Left lung (tissue), 10 donors: ENCODE data around the gene KRT71. TPM values are rescaled to one million over a fixed set of nuclear protein-coding genes. Genes with fewer than 3 reads are reported as not detected.

Experiments
- ATAC-seq: fragments of 200-7000 bp; cut with Tn5 transposase; one replicate; pipeline ENCODE4 v1.9.1; 2020; ENCODE audit warnings: moderate library complexity
- DNase-seq, 4 donors: peaks; one replicate each; pipeline ENCODE4 v3.0.0-alpha.2; 2013 to 2020
- H3K27ac ChIP-seq, 2 donors: fragments of 200-600 bp; sonication (generic) in 1 of 2; one replicate each; pipeline versions ENCODE4 v1.5.0 to v1.8.0; 2020 to 2021
- H3K27me3 ChIP-seq, 2 donors: fragments of 200-600 bp; sonication (generic) in 1 of 2; one replicate each; pipeline versions ENCODE4 v1.5.0 to v1.8.0; 2020 to 2021
- H3K36me3 ChIP-seq, 2 donors: fragments of 200-600 bp; sonication (generic) in 1 of 2; one replicate each; pipeline versions ENCODE4 v1.5.0 to v1.8.0; 2020 to 2021
- H3K4me1 ChIP-seq, 2 donors: fragments of 200-600 bp; one replicate each; pipeline ENCODE4 v1.8.0; 2021
- H3K4me3 ChIP-seq, 2 donors: fragments of 200-600 bp; sonication (generic) in 1 of 2; one replicate each; pipeline versions ENCODE4 v1.5.0 to v1.8.0; 2020 to 2021; ENCODE audit warnings: mild to moderate bottlenecking in 1 of 2
- H3K9me3 ChIP-seq, 2 donors: fragments of 200-600 bp; sonication (generic) in 1 of 2; one replicate each; pipeline versions ENCODE4 v1.5.0 to v1.8.0; 2020 to 2021
- intact Hi-C, 2 donors: fragments of 100-400 bp; cut with DNase I; formaldehyde crosslinking; loops; one replicate each; pipeline versions ENCODE4 v1.11.2 to v1.14.2; 2022
- polyA plus RNA-seq, 6 donors: library from polyadenylated mRNA; unstranded; fragments of 120-200 nt; gene quantifications; one replicate each; pipeline ENCODE4 v1.2.1, GENCODE V29; 2013; ENCODE audit not compliant: insufficient read length in 6 of 6
- total RNA-seq, 2 donors: library from RNA; stranded (reverse); fragmentation: NEBNext Ultra II Directional; extraction: Animal tissue kit (Norgen Biotek cat#: 25700); gene quantifications; one replicate each; pipeline ENCODE4 v1.2.1, GENCODE V29; 2021
- TF ChIP-seq, protein P1 (sequence below), 2 donors: fragments of 200-600 bp; sonication (generic) in 1 of 2; IDR thresholded peaks; one replicate each; pipeline versions ENCODE4 v1.5.0 to v1.8.0; 2021; ENCODE audit warnings: antibody characterized with exemption in 2 of 2
- donor health status: DM: no; HTN: yes; CAD: no.
- donor health status: DM: no; HTN: no; CAD: no.

Gene KRT71
- total and polyA plus RNA-seq, 8 donors = 0.10 to 0.18 (median 0.15) TPM; not detected in 4

DNA sequence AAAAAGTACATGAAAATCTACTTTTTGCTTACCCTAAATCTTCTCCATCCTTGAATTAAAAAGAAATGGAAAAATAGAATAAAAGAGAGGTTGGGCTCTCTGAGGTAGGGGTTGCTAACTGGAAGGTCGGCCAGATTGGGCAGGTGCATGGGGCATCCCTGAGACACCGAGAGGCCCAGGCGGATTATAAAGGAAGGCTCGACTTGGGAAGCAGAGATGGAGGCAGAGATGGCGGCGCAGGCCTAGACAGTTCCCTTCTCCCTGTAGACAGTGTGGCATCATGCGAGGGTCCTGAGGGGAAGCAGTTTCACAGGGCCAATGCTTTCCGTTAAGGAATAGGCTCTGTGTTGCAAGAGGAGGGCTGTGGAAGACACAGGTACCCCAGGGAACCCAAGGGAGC is 24.4 kb upstream of the KRT71 start:
- DNase-seq = no peak
- no peaks in the 10 kb centered on the region for H3K9me3 ChIP-seq
- no peak overlapping the region for H3K27ac ChIP-seq
- H3K4me1 ChIP-seq = no peaks in the 10 kb centered on the region
- no peaks in the 10 kb centered on the region for H3K36me3 ChIP-seq
- no peak overlapping the region for H3K4me3 ChIP-seq
- intact Hi-C loops = no loop called here
- TF ChIP-seq, protein P1, sequence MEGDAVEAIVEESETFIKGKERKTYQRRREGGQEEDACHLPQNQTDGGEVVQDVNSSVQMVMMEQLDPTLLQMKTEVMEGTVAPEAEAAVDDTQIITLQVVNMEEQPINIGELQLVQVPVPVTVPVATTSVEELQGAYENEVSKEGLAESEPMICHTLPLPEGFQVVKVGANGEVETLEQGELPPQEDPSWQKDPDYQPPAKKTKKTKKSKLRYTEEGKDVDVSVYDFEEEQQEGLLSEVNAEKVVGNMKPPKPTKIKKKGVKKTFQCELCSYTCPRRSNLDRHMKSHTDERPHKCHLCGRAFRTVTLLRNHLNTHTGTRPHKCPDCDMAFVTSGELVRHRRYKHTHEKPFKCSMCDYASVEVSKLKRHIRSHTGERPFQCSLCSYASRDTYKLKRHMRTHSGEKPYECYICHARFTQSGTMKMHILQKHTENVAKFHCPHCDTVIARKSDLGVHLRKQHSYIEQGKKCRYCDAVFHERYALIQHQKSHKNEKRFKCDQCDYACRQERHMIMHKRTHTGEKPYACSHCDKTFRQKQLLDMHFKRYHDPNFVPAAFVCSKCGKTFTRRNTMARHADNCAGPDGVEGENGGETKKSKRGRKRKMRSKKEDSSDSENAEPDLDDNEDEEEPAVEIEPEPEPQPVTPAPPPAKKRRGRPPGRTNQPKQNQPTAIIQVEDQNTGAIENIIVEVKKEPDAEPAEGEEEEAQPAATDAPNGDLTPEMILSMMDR (IDR thresholded peaks at IDR 0.05) = no peak
- H3K27me3 ChIP-seq = peaks cover 0 to 40% of the 10 kb centered on the region in 2 donors
- no peak for ATAC-seq

DNA sequence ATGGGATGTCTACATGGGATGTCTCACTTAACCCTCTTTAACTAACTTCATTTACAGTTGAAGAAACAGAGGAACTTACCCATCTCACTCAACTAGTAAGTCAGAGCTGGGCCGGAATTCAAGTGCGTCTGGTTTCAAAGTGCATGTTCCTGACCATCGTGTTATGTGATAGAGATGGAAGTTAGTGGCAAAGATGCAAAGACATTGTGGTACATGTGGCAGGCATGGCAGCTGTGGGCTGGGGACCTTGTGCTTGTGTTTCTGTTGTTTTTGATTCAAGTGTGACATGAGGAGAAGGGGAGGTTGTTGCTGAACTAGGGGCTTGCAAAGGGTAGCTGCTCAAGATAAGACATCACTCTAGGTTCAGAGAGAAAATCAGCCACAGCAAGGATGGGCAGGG is 23.0 kb upstream of the KRT71 start:
- H3K4me1 ChIP-seq = no peaks in the 10 kb centered on the region
- H3K27ac ChIP-seq = no peak overlapping the region
- ATAC-seq = no peak
- H3K36me3 ChIP-seq = no peaks in the 10 kb centered on the region
- H3K4me3 ChIP-seq = no peak overlapping the region
- TF ChIP-seq, protein P1 (IDR thresholded peaks at IDR 0.05) = no peak
- no peak for DNase-seq
- H3K9me3 ChIP-seq = no peaks in the 10 kb centered on the region
- intact Hi-C loops = no loop called here
- H3K27me3 ChIP-seq = peaks cover 0 to 42% of the 10 kb centered on the region in 2 donors

DNA sequence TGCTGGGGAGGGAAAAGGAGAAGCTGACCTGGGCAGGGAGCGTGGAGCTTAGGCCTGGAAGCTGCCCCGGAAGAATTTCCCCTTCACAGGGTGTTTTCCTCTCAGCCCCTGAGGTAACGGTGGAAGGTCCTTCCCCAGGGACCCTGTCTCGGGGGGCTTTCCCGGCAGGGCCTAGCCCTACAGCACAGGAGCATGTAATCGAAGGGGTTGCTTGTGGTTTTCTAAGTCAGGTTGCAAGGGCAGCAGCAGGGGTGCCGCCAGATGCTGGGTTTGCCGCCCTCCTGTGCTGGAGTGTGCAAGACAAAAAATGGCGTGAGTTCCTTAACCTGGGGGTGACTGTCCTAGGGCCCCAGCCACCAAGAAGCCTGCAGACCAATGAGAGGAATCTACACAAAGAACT is 22.3 kb upstream of the KRT71 start:
- peaks cover 0 to 49% of the 10 kb centered on the region in 2 donors for H3K27me3 ChIP-seq
- H3K36me3 ChIP-seq = no peaks in the 10 kb centered on the region
- ATAC-seq = no peak
- TF ChIP-seq, protein P1 (IDR thresholded peaks at IDR 0.05) = no peak
- no peak overlapping the region for H3K4me3 ChIP-seq
- intact Hi-C loops = no loop called here
- H3K9me3 ChIP-seq = no peaks in the 10 kb centered on the region
- no peak overlapping the region for H3K27ac ChIP-seq
- H3K4me1 ChIP-seq = no peaks in the 10 kb centered on the region
- no peak for DNase-seq

DNA sequence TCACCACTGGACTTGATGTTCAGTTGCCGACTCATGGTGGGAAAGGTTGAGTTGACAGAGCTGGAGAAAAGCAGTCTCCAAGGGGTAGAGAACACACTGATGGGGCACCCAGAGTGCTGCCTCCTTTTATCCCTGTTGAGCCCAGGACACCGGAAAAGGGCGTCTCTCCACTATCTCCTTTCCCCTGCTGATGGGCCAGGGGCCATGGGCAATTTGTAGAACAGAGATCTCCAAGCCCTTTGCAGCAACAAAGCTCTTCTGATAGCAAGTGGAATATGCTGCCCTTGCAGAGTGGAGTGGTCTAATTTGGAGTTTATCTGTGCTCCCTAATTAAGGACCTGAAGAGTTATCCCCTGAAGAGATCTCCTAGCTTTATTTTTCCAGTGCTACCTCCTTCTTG is 20.8 kb upstream of the KRT71 start, which contains the start of gene KRT74:
Gene KRT74 (minus strand): TSS at position 101 of the 400 bp plus-strand sequence. CDS start 66 bp downstream, at position 35.
- H3K27ac ChIP-seq = no peak within 1 kb of the TSS
- H3K27me3 ChIP-seq = peaks cover 0 to 53% of the 10 kb centered on the region in 2 donors
- no peaks in the 10 kb centered on the region for H3K4me1 ChIP-seq
- H3K9me3 ChIP-seq = no peaks in the 10 kb centered on the region
- DNase-seq (no peak), ATAC-seq (no peak)
- no peaks in the 10 kb centered on the region for H3K36me3 ChIP-seq
- TF ChIP-seq, protein P1 (IDR thresholded peaks at IDR 0.05) = no peak
- intact Hi-C loops = no loop called here
- no peak within 1 kb of the TSS for H3K4me3 ChIP-seq

DNA sequence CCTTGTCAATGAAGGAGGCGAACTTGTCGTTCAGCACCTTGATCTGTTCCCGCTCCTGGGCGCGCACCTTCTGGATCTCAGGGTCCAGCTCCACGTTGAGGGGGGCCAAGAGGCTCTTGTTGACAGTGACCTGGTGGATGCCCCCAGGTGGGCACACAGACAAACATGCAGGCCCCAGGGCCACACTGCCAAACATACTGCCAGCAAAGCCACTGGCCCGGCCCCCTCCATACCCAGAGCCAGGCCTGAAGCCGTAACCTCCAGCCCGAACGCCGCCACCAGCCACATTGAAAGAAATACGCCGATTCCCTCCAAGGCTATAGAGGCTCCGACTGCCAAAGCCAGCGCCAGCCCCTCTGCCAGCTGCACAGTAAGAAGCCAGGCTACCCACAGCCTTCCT is 20.4 kb upstream of the KRT71 start:
- Histone ChIP-seq H3K27me3 (peaks cover 0 to 55% of the 10 kb centered on the region in 2 donors), H3K9me3 (no peaks in the 10 kb centered on the region), H3K4me1 (no peaks in the 10 kb centered on the region), H3K36me3 (no peaks in the 10 kb centered on the region), H3K4me3 (no peak overlapping the region), H3K27ac (no peak overlapping the region)
- intact Hi-C loops = no loop called here
- ATAC-seq (no peak), DNase-seq (no peak)
- TF ChIP-seq, protein P1 (IDR thresholded peaks at IDR 0.05) = no peak
